Activated T-helper 2 cell treated with anti-CD3 and anti-CD28 coated beads, Interferon-gamma antibody, Interleukin-2, Interleukin-4, amounts not matched to agents 10 μg/mL and 5 μg/mL and 100 μg/mL, durations not matched to agents 14 hours and 24 hours and 36 hours (primary cell): ENCODE measurements around the gene WRAP53. TPM values are rescaled to one million over a fixed set of nuclear protein-coding genes. Genes with fewer than 3 reads are reported as not detected.
"Not testable (repeated sequence)": the region's sequence is repeated elsewhere in the genome, so short reads cannot be mapped to it uniquely, and the experiment has no call there.

ENCODE experiments used
- DNase-seq: peaks from one replicate; pipeline ENCODE4 v3.0.0; 2021; ENCODE audit warnings: low spot score
- H3K27ac Mint-ChIP-seq: one replicate; pipeline ENCODE4 v1.8.0; 2021; ENCODE audit warnings: mixed read lengths
- H3K27me3 Mint-ChIP-seq: one replicate; pipeline ENCODE4 v1.8.0; 2021; ENCODE audit warnings: low read depth, mixed read lengths
- H3K36me3 Mint-ChIP-seq: one replicate; pipeline ENCODE4 v1.8.0; 2021; ENCODE audit warnings: low read depth, mixed read lengths
- H3K4me1 Mint-ChIP-seq: one replicate; pipeline ENCODE4 v1.8.0; 2021; ENCODE audit warnings: low read depth, mixed read lengths
- H3K4me3 Mint-ChIP-seq: one replicate; pipeline ENCODE4 v1.8.0; 2021; ENCODE audit warnings: low read depth, mild to moderate bottlenecking, moderate library complexity, mixed read lengths
- H3K9me3 Mint-ChIP-seq: one replicate; pipeline ENCODE4 v1.8.0; 2021; ENCODE audit warnings: mixed read lengths
- intact Hi-C: fragments of 100-400 bp; cut with micrococcal nuclease; formaldehyde crosslinking; loops from one replicate; pipeline ENCODE4 v1.15.1; 2023
- total RNA-seq: library from RNA; stranded (reverse); gene quantifications from 2 replicates; pipeline ENCODE4 v1.2.3, GENCODE V29; 2022

WRAP53 gene
- 33.2 and 34.5 TPM in 2 replicates for total RNA-seq

DNA sequence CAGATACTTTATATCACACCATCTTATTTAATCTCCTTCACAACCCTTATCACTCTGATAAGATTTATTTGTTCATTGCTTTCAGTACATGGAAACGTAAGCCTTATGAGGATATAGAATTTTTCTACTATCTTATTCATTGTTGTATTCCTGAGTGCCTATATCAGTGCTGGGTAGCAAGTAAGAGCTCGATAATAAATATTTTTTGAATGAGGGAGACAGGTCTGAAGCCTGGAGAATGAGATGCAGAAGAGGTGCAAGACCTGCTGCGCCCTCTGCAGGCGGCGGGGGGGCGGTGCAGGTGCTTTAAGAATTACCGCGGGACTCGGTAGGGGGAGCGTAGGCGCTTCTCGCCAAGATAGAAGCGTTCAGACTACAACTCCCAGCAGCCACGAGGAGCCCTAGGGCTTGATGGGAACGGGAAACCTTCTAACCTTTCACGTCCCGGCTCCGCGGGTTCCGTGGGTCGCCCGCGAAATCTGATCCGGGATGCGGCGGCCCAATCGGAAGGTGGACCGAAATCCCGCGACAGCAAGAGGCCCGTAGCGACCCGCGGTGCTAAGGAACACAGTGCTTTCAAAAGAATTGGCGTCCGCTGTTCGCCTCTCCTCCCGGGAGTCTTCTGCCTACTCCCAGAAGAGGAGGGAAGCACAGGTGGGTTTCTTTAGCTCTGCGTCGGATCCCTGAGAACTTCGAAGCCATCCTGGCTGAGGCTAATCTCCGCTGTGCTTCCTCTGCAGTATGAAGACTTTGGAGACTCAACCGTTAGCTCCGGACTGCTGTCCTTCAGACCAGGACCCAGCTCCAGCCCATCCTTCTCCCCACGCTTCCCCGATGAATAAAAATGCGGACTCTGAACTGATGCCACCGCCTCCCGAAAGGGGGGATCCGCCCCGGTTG is at the start of gene WRAP53:
Gene WRAP53 (plus strand): TSS at position 570 of the 900 bp plus-strand sequence. CDS start 172 bp downstream, at position 742.
- Mint-ChIP-seq H3K27ac (peak within 1 kb of the TSS; percentile 97), H3K4me1 (peaks cover 34% of the 10 kb centered on the region), H3K9me3 (no peaks in the 10 kb centered on the region), H3K4me3 (peak within 1 kb of the TSS; percentile 94), H3K36me3 (peaks cover 41% of the 10 kb centered on the region), H3K27me3 (no peaks in the 10 kb centered on the region)
- peak; percentile 93 for DNase-seq
- intact Hi-C loops: loop anchor here (1.0 to 10.0 kb wide), 9 partner anchors 56 to 537 kb away; partner anchors contain the start of genes EIF5A, HES7, KCTD11 and POLR2A

- H3K4me3 Mint-ChIP-seq: no peak overlapping the region
- H3K27me3 Mint-ChIP-seq: peaks cover 6% of the 10 kb centered on the region
- H3K27ac Mint-ChIP-seq: no peak overlapping the region
- H3K36me3 Mint-ChIP-seq: no peaks in the 10 kb centered on the region
- DNase-seq: no peak
- H3K4me1 Mint-ChIP-seq: peaks cover 10% of the 10 kb centered on the region
- intact Hi-C loops: no loop called here
- H3K9me3 Mint-ChIP-seq: no peaks in the 10 kb centered on the region
Observed at GRCh38 chr17:7640783-7641182, 47.5 kb upstream of the WRAP53 start.

- H3K36me3 Mint-ChIP-seq, H3K27ac Mint-ChIP-seq, H3K27me3 Mint-ChIP-seq, H3K9me3 Mint-ChIP-seq, intact Hi-C loops: not testable (repeated sequence)
- H3K4me3 Mint-ChIP-seq: peak overlapping the region; percentile 66
- H3K4me1 Mint-ChIP-seq: peaks cover 10% of the 10 kb centered on the region
- peak; percentile 28 for DNase-seq
Observed at GRCh38 chr17:7641635-7642034, 46.6 kb upstream of the WRAP53 start.

GRCh38 chr17:7644775-7645174 is 43.5 kb upstream of the WRAP53 start:
- H3K4me1 Mint-ChIP-seq: peaks cover 10% of the 10 kb centered on the region
- intact Hi-C loops: no loop called here
- no peak overlapping the region for H3K27ac Mint-ChIP-seq
- no peak overlapping the region for H3K4me3 Mint-ChIP-seq
- DNase-seq: no peak
- peaks cover 10% of the 10 kb centered on the region for H3K27me3 Mint-ChIP-seq
- H3K36me3 Mint-ChIP-seq: no peaks in the 10 kb centered on the region
- no peaks in the 10 kb centered on the region for H3K9me3 Mint-ChIP-seq

DNA sequence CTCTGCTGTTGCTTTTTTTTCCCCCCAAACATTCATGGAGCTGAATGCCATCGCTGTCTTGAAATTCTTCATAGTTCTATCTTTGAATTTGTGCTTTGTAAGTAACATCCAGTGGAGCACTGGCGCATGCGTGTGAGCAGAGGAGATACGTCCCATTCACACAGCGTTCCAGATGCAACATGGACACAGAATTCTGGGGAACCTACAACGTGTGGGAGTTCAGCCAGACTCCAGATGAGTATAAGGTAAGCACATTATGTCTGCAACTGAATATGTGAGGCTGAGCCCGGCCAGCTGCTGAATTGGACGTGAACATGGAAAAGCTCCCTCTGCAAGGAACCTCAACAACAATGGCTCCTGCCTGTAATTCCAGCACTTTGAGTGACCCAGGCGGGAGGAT is 41.8 kb upstream of the WRAP53 start:
- Mint-ChIP-seq H3K27me3 (peaks cover 23% of the 10 kb centered on the region), H3K27ac (no peak overlapping the region), H3K9me3 (no peaks in the 10 kb centered on the region), H3K36me3 (no peaks in the 10 kb centered on the region), H3K4me3 (no peak overlapping the region), H3K4me1 (peaks cover 22% of the 10 kb centered on the region)
- no peak for DNase-seq
- intact Hi-C loops: no loop called here

GRCh38 chr17:7647018-7647417 is 41.3 kb upstream of the WRAP53 start:
- Mint-ChIP-seq H3K9me3 (no peaks in the 10 kb centered on the region), H3K27ac (no peak overlapping the region), H3K4me3 (no peak overlapping the region), H3K4me1 (peaks cover 18% of the 10 kb centered on the region), H3K27me3 (peaks cover 26% of the 10 kb centered on the region), H3K36me3 (no peaks in the 10 kb centered on the region)
- intact Hi-C loops: no loop called here
- DNase-seq: no peak

DNA sequence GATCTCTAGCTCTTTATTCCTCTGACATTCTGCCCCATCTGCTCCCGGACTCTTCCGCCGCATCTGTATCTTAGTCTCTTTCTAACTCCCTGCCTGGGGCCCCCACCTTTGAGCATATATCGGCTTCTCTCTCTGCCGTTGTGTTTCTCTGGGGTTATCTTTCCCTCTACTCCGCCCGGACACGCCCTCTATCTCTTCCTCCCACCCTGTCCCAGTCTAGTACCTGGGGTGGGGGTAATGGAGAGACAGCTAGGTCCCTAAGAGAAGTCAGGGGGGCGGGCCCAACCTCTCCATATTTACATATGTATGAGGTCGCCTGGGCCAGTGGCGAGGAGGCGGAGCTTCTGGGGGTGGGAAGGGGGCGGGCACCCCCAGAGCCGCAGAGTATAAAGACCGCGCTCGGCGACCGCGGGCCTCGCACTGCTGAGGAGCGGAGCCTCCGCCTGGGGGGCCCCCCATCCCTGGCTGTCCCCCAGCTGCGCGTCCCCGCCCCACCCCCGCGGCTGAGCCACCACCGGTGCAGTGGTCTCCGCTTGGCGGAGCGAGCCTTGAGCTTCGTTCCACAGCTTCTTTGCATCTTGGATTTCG is 37.7 kb upstream of the WRAP53 start, which contains the start of gene ATP1B2:
Gene ATP1B2 (plus strand): TSS at position 418 of the 588 bp plus-strand sequence. CDS start 593 bp downstream, outside the sequence.
- intact Hi-C loops: loop anchor here (2.0 kb wide), 1 partner anchor 24 kb away; the partner anchor contains the start of gene SAT2
- no peak within 1 kb of the TSS for H3K27ac Mint-ChIP-seq
- H3K9me3 Mint-ChIP-seq: no peaks in the 10 kb centered on the region
- no peaks in the 10 kb centered on the region for H3K36me3 Mint-ChIP-seq
- DNase-seq: peak; percentile 62
- H3K4me1 Mint-ChIP-seq: peaks cover 12% of the 10 kb centered on the region
- peak within 1 kb of the TSS; percentile 78 for H3K4me3 Mint-ChIP-seq
- peaks cover 56% of the 10 kb centered on the region for H3K27me3 Mint-ChIP-seq

- peaks cover 55% of the 10 kb centered on the region for H3K27me3 Mint-ChIP-seq
- H3K4me1 Mint-ChIP-seq: peaks cover 12% of the 10 kb centered on the region
- DNase-seq: no peak
- no peak overlapping the region for H3K27ac Mint-ChIP-seq
- no peaks in the 10 kb centered on the region for H3K36me3 Mint-ChIP-seq
- H3K9me3 Mint-ChIP-seq: no peaks in the 10 kb centered on the region
- intact Hi-C loops: loop anchor here (2.0 kb wide), 1 partner anchor 24 kb away; the partner anchor contains the start of gene SAT2
- H3K4me3 Mint-ChIP-seq: peak overlapping the region; percentile 67
Observed at GRCh38 chr17:7651097-7651664, 37.1 kb upstream of the WRAP53 start.

DNA sequence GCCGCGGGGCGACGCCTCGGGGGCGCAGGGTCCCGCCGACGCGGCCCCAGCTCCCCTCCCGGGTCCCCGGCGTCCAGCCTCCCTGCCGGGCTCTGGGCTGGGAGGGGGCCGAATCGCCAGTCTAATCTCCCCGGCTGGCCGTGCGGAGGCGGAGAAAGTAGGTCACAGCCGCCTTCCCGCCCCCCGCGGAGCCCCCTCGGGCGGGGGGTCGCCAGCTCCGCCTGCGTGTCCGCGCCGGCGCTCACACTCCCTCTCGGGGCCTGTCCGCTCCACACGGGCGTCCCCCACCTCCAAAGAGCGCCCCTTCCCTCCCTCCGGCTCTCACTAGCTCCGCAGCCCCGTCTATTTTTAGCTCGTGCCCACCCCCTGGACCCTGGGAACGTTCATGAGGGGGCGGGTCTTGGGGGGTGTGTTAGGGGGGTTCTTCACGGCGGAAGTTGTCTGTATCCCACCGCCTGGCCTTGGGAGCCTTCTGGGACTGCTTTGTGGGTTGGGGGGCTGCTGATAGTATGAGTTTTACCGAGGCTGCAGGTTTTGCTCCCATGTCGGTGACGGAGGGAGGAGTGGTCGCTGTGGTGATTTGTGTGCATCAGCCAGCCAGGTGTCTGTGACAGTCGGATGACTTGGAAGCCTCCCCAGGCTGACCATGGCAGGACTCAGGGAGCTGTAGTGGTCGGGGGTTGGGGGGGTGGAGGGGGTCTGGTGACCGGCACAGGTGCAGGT is 36.5 kb upstream of the WRAP53 start:
- intact Hi-C loops: loop anchor here (2.0 kb wide), 1 partner anchor 25 kb away; the partner anchor contains the start of gene SAT2
- H3K27me3 Mint-ChIP-seq: peaks cover 54% of the 10 kb centered on the region
- peak overlapping the region; percentile 30 for H3K4me3 Mint-ChIP-seq

DNA sequence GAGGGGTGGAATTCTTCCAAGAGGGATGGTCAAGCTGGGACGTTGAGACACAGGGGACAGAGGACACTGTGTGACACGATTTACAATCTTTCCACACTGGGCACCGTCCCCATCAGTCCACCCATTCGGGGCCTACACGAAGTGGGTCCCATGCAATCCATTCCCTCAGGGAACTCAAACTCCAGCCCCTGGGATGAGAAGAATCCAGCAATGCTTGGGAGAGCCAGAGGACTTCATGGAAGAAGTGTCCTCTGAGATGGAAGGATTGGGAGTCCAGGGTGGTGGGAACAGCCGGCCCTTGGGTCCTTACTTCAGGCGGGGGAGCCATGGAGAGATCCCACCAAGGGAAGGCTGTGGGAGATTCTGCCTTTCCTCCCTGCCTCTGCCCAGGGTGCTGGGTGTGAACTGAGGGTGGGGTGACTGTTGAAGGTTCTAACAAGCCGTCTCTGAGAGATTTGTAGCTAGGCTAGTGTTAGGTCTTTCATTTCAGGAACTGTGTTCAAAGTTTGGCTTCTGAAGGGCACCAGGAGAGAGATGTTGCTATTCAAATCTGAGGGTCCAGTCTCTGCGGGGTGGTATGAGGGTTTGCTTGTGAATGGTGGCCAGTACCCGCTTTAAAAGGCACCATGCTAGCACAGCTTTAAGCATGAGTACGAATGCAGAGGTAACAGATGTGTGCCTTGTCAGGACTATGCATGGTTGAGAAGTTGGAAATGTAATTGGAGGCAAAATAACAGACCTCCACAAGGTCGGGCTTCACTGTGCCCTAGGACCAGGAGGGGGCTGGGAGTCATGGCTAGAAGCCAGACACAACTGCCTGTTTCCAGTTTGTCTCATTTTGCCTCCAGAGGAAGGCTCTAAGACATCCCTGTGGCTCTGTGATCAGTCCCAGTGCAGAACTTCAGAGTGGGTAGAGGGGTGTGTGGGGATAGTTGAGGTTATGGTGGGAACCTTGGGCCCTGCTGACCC is 35.6 kb upstream of the WRAP53 start:
- intact Hi-C loops: no loop called here
- Mint-ChIP-seq H3K27ac (no peak overlapping the region), H3K27me3 (peaks cover 54% of the 10 kb centered on the region), H3K9me3 (no peaks in the 10 kb centered on the region), H3K36me3 (no peaks in the 10 kb centered on the region), H3K4me1 (peaks cover 12% of the 10 kb centered on the region), H3K4me3 (no peak overlapping the region)
- DNase-seq: no peak

More for the DNA sequence above, 36.5 kb upstream of the WRAP53 start:
- Mint-ChIP-seq H3K27ac (no peak overlapping the region), H3K4me1 (peaks cover 12% of the 10 kb centered on the region), H3K36me3 (no peaks in the 10 kb centered on the region), H3K9me3 (no peaks in the 10 kb centered on the region)
- DNase-seq: no peak

- Mint-ChIP-seq H3K36me3 (no peaks in the 10 kb centered on the region), H3K4me3 (no peak overlapping the region), H3K27ac (no peak overlapping the region), H3K27me3 (peaks cover 45% of the 10 kb centered on the region), H3K9me3 (no peaks in the 10 kb centered on the region), H3K4me1 (peaks cover 10% of the 10 kb centered on the region)
- no peak for DNase-seq
- intact Hi-C loops: no loop called here
Observed at GRCh38 chr17:7654832-7655540, 33.3 kb upstream of the WRAP53 start.
